Activated effector memory CD4-positive, alpha-beta T cell treated with anti-CD3 and anti-CD28 coated beads, Interleukin-2, amount 50 U/mL, for 16 hours (primary cell): ENCODE results near the gene BCKDK.
A peak's percentile ranks its signal among the peaks of the same experiment; 100 is the strongest.

Source experiments
- DNase-seq: peaks from one replicate; pipeline ENCODE4 v3.0.0-alpha.2; 2020

The BCKDK gene

DNA sequence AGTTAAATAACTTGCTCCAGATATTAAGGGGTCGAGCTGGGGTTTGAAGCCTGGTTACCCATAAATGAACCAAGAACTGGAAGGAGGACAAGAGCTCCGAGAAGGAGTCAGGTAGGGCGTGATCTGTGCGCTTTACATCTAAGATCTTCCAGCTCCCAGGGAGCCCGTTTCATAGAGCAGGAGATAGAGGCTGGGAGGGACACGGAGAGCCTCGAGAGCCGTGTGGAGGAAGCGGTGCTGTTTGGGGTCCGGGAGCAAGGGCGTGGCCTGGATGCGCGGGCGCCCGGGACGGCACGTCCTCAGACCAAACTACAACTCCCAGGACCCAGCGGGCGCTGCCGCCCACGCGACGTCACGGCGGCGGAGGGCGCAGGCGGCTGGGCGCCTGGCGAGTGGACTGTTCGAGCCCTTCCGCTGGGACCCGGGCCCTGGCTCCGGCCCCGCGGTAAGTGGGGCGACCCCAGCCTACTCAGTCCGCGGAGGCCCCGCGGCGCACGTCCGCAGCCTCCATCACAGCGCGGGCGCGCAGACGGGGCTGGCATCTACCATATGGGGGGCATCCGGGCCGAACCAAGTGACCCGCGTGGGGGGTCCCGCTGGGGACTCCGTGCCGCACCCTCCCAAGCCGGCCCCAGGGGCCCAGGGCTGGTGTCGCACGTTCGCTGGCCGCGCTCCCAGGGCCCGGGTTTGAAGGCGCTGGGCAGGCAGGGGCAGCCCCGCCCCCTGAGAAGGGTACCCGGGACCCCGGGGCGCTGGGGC lies at the start of gene BCKDK:
TSS of gene BCKDK (plus strand) at position 352 of the 759 bp plus-strand sequence. CDS start 838 bp downstream, outside the sequence.
- peak; percentile 89 for DNase-seq

DNA sequence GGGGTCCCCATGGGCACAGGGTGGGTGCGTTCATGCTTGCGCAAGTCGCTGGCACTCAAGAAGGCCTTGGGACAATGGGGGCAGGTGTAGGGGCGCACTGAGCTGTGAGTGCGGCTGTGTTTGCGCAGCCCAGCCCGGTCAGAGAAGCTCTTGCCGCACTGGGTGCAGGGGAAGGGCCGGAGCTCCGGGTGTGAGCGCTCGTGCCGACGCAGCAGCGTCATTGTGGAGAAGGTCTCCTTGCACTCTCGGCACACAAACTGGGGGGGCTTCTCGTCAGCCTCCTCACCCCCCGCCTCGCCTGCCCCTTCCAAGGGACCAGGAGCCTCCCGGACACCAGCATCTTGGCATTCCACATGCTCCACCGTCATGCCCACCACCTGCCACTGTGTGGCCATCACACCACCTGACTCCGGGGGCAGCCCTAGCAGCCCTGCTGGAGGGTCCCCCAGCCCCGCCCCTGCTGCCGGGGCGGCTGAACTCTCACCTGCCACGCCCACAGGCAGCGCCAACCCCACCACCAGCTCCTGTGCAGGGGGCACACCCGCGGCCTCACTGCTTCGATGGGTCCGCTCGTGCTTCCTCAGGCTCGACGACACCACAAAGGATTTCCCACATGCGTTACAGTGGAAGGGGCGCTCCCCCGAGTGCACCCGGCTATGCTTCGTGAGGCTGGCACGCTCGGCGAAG lies 46.9 kb upstream of the BCKDK start:
- DNase-seq, result no peak

DNA sequence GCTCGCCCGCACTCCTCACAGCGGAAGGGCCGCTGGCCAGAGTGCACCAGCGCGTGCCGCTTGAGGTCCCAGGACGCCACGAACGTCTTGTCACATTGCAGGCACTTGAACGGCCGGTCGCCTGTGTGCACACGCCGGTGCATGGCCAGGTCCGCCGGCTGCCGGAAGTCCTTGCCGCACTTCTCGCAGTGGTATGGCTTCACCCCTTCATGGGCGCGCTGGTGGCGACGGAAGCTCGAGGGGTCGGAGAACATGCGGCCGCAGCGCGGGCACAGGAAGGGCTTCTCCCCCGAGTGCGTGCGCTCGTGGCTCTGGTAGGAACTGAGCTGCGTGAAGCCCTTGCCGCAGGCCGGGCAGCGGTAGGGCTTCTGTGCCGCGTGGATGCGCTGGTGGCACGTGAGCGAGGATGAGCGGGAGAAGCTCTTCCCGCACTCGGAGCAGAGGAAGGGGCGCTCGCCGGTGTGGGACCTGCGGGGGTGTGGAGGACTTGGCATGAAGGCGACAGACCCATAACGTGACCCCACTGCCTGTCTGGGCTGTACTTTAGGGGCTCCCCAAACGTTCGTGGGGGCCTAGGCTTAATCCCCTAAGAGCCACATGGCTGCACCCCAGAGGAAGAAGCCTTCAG lies 46.3 kb upstream of the BCKDK start:
- no peak for DNase-seq

DNA sequence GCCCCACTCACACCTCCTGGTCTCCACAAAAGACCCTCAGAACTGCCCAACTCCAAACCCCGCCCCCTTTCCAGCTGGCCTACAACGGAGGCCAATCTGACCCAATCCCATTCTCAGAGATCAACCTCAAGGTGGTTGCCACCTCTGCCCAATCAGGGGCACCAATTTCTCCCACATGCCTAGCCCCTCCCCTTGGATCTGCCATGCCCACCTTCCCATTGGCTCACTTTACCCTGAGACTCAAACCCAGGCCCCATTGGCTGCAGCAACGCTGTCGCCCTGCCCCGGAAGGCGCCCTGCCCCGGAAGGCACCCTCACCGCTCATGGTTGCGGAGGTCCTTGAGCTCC lies 44.7 kb upstream of the BCKDK start:
- no peak for DNase-seq

DNA sequence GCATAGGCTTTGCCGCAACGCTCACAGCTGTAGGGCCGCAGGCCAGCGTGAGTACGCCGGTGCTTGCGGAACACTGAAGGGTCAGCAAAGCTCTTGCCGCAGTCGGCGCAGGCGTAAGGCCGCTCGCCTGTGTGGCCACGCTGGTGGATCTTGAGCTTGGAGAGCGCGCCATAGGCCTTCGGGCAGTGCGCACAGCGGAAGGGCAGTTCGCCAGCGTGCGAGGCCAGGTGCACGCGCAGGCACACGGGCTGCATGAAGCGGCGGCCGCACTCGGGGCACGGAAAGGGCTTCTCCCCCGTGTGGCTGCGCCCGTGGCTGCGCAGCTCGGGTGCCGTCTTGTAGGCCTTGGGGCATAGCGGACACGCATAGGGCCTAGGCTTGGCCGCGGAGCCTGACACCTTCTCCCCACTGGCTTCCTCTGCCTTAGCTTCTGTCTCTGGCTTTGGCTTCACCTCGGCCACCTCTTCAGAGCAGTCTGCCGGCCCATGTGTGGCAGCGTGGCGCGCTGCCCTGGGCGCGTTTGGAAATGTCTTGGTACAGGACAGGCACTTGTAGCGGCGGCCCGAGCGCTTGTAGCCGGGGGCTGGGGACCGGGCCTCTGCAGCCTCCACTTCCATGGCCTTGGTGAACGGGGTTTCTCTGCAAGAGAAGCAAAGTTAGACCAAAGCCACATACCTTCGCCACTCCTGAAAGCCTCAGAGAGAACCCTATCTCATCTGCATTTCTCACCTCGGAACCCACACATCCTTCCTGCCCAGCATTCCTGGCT lies 44.2 kb upstream of the BCKDK start:
- DNase-seq, result no peak

DNA sequence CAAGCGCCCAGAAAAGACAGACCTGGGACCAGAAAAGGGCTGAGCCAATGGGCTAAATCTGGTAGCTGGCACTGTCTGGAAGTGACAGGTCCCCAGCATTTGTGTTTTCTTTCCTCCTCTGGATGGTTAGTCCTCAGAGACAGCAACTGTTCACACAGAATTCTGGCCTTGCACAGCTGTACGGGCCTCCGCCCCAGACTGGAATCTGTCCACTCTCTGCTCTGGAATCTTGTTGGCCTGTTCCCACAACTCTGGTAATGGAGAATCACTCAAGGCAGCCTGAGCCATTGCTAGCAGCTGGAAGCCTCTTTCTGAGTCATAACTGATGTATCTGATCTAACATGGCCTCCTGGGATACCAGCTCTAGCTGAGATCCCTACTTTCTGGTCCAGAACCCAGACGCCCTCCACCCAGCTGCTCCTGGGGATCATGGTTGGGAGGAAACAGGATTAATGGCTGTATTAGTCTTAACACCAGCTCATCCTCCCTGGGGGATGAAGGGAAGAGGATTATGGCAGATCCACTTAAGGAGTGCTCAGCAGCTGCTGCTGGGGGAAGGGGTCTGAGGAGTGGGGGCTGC lies 43.2 kb upstream of the BCKDK start:
- DNase-seq, result no peak

DNA sequence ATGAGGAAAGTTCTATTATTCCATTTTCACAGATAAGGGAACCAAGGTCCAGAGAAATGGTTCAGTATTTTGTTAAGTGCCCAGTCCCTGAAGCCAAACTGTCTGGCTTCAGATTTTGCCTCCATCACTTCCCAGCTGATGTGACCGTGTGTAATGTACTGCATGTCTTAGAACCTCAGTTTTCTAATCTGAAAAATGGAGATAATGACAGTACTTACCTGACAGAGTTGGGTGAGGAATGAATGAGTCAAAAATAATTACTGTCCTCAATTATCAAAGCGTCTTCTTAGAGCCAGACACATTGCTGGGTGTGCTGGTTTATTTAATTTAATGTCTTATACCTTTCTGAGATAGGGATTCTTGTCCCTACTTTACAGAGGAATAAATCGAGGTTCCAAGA lies 40.8 kb upstream of the BCKDK start:
- no peak for DNase-seq

DNA sequence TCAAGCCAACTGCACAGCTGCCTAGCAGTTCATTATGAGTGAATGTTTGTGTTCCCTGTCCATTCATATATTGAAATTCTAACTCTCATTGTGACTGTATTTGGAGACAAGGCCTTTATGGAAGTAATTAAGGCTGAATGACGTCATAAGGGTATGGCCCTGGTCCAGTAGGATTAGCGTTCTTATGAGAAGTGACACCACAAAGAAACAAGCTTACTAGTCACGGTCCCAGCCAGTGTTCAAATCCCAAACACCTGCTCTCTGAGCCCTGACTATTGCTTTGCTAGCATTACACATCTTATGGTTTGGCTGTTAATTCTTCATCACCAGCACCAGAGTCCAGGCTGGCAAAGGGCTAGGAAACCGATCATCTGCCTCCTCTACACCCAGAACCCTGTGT lies 36.3 kb upstream of the BCKDK start:
- no peak for DNase-seq

DNA sequence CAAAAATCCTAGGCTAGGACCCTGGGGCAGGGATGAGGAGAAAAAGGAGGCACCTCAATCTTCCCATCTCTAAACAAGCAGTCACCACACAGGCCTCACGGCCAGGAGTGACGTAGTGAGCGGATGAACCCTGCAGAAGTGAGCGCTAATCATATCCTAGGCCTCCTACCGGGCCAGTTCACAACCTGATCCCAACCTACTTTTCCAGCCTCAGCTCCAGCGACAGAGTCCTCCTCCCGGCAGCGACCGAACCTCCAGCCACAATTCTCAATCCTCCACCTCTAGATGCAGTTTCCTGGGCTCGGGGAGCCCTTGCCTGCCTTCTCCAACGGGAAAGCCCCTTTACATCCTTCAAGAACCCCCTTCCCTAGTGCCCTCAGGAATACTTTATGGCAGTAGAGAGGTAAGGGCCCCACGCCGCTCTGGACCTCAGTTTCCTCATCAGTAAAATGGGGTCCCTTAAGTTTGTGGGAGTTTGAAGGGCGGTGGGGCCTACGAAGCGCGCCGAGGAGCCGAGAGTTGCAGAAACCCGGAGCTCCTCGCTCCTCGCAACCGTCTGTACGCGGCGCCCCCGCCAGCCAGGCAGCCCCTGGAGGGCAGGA lies 35.5 kb upstream of the BCKDK start:
- peak; percentile 69 for DNase-seq

DNA sequence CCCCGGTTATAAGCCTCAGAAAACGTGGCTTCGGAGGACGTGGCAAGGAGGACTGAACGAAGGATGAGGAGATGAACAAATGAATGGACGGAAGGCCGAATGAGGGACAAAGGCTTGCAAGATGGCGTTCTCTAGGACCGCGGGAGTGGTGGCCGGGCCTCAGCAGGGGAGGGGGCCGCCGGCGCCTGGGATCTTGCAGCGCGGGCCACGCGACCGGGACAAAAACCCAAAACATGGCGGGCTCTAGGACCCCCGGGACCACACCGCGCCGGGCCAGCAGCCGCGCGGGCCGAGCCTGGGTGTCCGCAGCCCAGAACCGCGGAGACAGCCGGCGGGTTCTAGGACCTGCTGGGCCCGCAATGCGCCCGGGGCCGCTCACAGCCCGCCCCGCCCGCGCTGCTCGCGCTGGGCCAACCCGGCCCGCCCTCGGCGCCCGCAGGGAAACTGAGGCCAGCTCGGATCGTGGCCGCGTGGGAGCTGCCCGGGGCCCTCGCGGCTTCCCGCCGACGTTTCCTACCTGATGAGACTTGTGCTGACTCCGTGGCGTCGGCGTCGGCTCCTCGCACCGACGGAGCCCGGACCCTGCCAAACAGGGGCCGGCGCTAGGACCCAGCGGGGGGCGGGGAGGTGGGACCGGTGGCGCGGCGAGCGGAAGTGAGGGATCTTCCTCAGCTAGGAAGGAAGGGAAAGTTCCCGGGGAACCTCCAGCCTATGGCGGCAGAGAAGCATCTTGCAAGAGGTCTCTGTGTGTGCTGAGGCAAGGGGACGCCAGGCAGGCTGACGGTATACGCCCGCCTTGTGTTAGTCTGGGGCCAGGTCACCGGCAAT lies 34.8 kb upstream of the BCKDK start:
- peak; percentile 96 for DNase-seq

DNA sequence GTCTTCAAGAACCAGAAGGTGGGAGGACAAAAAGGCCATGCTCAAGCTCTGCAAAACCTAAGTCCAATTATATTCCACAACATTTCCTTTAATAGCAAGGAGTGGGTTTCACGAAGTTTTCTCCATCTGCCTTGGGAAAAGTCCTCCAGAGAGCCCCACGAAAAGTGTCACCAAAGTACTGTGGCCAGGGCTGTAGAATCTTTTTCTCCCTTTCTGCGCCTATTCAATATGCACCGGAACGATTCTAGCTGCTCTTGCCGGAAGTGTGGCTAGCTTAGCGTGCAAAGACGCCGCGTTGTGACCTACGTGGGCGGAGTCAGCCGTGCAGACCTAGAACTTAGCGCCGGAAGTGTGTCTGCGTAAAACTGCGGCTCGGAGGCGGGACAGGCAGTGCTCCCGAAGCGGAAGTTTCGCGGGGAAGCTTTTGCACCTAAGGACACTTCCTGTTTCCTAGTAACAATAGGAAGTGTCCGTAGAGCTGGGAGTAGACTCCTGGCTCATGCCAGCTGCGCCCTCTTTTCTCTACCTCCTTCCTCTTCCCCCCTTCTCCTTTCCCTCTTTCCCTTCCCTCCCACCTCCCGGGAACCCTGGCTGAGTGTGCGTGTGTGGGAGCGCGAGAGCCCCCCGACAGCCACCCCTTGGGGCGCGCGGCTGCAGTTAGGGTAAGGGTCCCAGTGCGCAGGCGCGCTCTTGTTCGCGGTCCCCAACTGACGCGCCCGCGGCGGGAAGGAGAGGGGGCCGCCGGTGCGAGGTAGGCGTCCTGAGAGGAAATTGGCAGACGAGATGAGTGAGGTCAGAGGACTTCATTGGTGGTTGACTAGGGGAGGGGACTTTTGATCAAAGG lies 34.0 kb upstream of the BCKDK start, which contains the start of the genes ZNF646 and ZNF668:
TSS of gene ZNF646 (plus strand) at position 453 of the 844 bp plus-strand sequence. CDS start 1,903 bp downstream, outside the sequence.
TSS of gene ZNF668 (minus strand) at position 271 of the 844 bp plus-strand sequence. CDS start 9,781 bp downstream, outside the sequence.
- peak; percentile 99 for DNase-seq

DNA sequence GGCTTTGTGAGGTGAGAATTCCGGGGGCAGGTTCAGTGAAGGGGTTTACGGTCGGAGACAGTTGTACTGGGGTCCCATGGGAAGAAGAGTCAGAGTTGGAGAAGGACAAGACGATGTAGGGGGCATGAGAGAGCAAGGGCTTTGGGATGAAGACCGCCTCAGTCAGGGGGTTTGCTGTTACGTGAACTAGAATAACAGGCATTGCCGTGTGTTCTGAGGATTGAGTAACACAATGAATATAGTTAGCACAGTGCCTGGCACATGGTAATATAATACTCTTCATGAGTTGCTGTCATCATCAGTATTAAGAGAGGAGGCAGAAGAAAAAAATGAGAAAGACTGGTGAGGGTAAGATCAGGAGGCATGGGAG lies 33.4 kb upstream of the BCKDK start:
- no peak for DNase-seq

DNA sequence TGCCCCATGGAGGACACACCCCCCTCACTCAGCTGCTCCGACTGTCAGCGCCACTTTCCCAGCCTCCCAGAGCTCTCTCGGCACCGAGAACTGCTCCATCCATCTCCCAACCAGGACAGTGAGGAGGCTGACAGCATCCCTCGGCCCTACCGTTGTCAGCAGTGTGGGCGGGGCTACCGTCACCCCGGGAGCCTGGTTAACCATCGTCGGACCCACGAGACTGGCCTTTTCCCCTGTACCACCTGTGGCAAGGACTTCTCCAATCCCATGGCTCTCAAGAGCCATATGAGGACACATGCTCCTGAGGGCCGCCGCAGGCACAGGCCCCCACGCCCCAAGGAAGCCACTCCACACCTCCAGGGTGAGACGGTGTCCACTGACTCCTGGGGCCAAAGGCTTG lies 31.9 kb upstream of the BCKDK start:
- no peak for DNase-seq

DNA sequence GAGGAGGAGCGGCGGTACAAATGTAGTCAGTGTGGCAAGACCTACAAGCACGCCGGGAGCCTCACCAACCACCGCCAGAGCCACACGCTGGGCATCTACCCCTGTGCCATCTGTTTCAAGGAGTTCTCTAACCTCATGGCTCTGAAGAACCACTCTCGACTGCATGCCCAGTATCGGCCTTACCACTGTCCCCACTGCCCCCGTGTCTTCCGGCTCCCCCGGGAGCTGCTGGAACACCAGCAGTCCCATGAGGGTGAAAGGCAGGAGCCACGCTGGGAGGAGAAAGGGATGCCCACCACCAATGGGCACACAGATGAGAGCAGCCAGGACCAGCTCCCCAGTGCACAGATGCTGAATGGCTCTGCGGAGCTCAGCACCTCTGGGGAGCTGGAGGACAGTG lies 31.2 kb upstream of the BCKDK start:
- no peak for DNase-seq

DNA sequence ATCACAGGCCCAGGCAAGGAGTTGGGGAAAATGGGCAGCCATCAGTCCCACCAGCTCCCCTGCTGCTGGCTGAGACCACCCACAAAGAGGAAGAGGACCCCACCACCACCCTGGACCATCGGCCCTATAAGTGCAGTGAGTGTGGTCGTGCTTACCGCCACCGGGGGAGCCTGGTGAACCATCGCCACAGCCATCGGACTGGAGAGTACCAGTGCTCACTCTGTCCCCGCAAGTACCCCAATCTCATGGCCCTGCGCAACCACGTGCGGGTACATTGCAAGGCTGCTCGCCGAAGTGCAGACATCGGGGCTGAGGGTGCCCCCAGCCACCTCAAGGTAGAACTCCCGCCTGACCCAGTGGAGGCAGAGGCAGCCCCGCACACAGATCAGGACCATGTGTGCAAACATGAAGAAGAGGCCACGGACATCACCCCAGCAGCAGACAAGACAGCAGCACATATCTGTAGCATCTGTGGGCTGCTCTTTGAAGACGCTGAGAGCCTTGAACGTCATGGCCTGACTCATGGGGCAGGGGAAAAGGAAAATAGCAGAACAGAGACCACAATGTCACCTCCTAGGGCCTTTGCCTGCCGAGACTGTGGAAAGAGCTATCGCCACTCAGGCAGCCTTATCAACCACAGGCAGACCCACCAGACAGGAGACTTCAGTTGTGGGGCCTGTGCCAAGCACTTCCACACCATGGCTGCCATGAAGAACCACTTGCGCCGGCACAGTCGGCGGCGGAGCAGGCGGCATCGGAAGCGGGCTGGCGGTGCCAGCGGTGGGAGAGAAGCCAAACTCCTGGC lies 30.4 kb upstream of the BCKDK start:
- no peak for DNase-seq

DNA sequence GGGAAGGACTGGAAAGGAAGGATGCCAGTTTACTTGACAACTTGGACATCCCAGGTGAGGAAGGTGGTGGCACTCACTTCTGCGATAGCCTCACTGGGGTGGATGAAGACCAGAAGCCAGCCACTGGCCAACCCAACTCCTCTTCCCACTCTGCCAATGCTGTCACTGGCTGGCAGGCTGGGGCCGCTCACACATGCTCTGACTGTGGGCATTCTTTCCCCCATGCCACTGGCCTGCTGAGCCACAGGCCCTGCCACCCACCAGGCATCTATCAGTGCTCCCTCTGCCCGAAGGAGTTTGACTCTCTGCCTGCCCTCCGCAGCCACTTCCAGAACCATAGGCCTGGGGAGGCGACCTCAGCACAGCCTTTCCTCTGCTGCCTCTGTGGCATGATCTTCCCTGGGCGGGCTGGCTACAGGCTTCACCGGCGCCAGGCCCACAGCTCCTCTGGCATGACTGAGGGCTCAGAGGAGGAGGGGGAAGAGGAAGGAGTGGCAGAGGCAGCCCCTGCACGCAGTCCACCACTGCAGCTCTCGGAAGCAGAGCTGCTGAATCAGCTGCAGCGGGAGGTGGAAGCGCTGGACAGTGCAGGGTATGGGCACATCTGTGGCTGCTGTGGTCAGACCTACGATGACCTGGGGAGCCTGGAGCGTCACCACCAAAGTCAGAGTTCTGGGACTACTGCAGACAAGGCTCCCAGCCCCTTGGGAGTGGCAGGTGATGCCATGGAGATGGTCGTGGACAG lies 29.4 kb upstream of the BCKDK start:
- DNase-seq, result no peak

DNA sequence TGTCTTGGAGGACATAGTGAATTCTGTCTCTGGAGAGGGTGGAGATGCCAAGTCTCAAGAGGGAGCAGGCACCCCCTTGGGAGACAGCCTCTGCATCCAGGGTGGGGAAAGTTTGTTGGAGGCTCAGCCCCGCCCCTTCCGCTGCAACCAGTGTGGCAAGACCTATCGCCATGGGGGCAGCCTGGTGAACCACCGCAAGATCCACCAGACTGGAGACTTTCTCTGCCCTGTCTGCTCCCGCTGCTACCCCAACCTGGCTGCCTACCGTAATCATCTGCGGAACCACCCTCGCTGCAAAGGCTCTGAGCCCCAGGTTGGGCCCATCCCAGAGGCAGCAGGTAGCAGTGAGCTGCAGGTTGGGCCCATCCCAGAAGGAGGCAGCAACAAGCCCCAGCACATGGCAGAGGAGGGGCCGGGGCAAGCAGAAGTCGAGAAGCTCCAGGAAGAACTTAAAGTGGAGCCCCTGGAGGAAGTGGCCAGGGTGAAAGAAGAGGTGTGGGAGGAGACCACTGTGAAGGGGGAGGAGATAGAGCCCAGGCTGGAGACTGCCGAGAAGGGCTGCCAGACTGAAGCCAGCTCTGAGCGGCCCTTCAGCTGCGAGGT lies 28.7 kb upstream of the BCKDK start:
- DNase-seq, result no peak

DNA sequence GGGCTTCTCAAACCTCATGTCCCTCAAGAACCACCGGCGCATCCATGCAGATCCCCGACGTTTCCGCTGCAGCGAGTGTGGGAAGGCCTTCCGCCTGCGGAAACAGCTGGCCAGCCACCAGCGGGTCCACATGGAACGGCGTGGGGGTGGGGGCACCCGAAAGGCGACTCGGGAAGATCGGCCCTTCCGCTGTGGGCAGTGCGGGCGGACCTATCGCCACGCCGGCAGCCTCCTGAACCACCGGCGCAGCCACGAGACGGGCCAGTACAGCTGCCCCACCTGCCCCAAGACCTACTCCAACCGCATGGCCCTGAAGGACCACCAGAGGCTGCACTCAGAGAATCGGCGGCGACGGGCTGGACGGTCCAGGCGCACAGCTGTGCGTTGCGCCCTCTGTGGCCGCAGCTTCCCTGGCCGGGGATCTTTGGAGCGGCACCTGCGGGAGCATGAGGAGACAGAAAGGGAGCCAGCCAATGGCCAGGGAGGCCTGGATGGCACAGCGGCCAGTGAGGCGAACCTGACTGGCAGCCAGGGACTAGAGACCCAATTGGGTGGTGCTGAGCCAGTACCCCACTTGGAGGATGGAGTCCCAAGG lies 28.1 kb upstream of the BCKDK start:
- no peak for DNase-seq
